HepG2 (cell line): ENCODE results near the gene STX4. TPM values are rescaled to one million over a fixed set of nuclear protein-coding genes. Genes with fewer than 3 reads are reported as not detected.

Experiments used
- BRD4 ChIP-seq: sonication (generic); formaldehyde crosslinking; IDR thresholded peaks from 2 replicates; pipeline ENCODE4 v1.4.0; 2020; ENCODE audit warnings: missing genetic modification reagents
- CBFB ChIP-seq: sonication (generic); formaldehyde crosslinking; IDR thresholded peaks from 2 replicates; pipeline ENCODE4 v1.4.0; 2020; ENCODE audit warnings: missing genetic modification reagents
- FOXP1 ChIP-seq, 2 experiments: fragments of 450-650 bp in 1 of 2; IDR thresholded peaks; 2 replicates each; pipeline ENCODE4 v1.6.1; 2017 to 2018; ENCODE audit warnings: antibody characterized with exemption in 1 of 2
- KMT2B ChIP-seq: IDR thresholded peaks from 2 replicates; pipeline ENCODE4 v1.6.1; 2016; ENCODE audit warnings: missing genetic modification reagents, missing compliant biosample characterization
- LBX2 ChIP-seq: sonication (generic); formaldehyde crosslinking; IDR thresholded peaks from 2 replicates; pipeline ENCODE4 v1.5.0; 2020; ENCODE audit warnings: missing genetic modification reagents, mild to moderate bottlenecking, borderline replicate concordance
- MAFK ChIP-seq, 2 experiments: IDR thresholded peaks in 1 of 2; conservative IDR thresholded peaks in 1 of 2; 2 replicates each; pipeline ENCODE4 v1.6.1; 2011; ENCODE audit warnings: improper control_type of control experiment in 2 of 2, low read length in 2 of 2
- MBNL3 ChIP-seq: fragments of 250-450 bp; sonication (Bioruptor Pico); conservative IDR thresholded peaks from 2 replicates; pipeline ENCODE4 v1.8.0; 2022; ENCODE audit warnings: mild to moderate bottlenecking, inconsistent platforms
- NCOA2 ChIP-seq: sonication (generic); formaldehyde crosslinking; IDR thresholded peaks from 2 replicates; pipeline ENCODE4 v1.8.0; 2022; ENCODE audit warnings: inconsistent platforms
- NFYC ChIP-seq: IDR thresholded peaks from 2 replicates; pipeline ENCODE4 v1.6.1; 2016; ENCODE audit warnings: missing genetic modification reagents, missing compliant biosample characterization
- NR2F6 ChIP-seq, 2 experiments: IDR thresholded peaks; 2 replicates each; pipeline ENCODE4 v1.6.1; 2016; ENCODE audit warnings: antibody characterized with exemption in 1 of 2, mild to moderate bottlenecking in 1 of 2
- ONECUT2 ChIP-seq: sonication (generic); formaldehyde crosslinking; IDR thresholded peaks from 2 replicates; pipeline ENCODE4 v1.4.0; 2020; ENCODE audit warnings: missing genetic modification reagents
- PCBP2 ChIP-seq: fragments of 200-400 bp; formaldehyde crosslinking; optimal IDR thresholded peaks from 2 replicates; pipeline ENCODE3; 2018; ENCODE audit warnings: low read length, low read depth; ENCODE audit not compliant: poor library complexity, severe bottlenecking
- PHF5A ChIP-seq: IDR thresholded peaks from one replicate; pipeline ENCODE4 v1.6.1; 2018; ENCODE audit warnings: low read depth, missing genetic modification reagents; ENCODE audit not compliant: unreplicated experiment
- PPARG ChIP-seq: conservative IDR thresholded peaks from 2 replicates; pipeline ENCODE4 v1.6.1; 2016; ENCODE audit warnings: missing biosample characterization, missing genetic modification reagents
- SIN3B ChIP-seq: fragments of 150-350 bp; IDR thresholded peaks from 2 replicates; pipeline ENCODE4 v1.6.1; 2014; ENCODE audit warnings: low read length
- SKIL ChIP-seq: sonication (generic); formaldehyde crosslinking; IDR thresholded peaks from 2 replicates; pipeline ENCODE4 v1.8.0; 2022; ENCODE audit warnings: missing genetic modification reagents, mild to moderate bottlenecking, moderate library complexity, borderline replicate concordance
- SNAPC5 ChIP-seq: sonication (generic); formaldehyde crosslinking; IDR thresholded peaks from 2 replicates; pipeline ENCODE4 v1.8.1; 2023; ENCODE audit warnings: mild to moderate bottlenecking, missing genetic modification reagents, borderline replicate concordance
- SP4 ChIP-seq: sonication (generic); formaldehyde crosslinking; IDR thresholded peaks from 2 replicates; pipeline ENCODE4 v1.8.1; 2023; ENCODE audit warnings: mild to moderate bottlenecking, missing genetic modification reagents
- TOE1 ChIP-seq: sonication (generic); formaldehyde crosslinking; IDR thresholded peaks from 2 replicates; pipeline ENCODE4 v1.4.0; 2020; ENCODE audit warnings: mild to moderate bottlenecking, missing genetic modification reagents
- ZBTB38 ChIP-seq: sonication (generic); formaldehyde crosslinking; IDR thresholded peaks from 2 replicates; pipeline ENCODE4 v1.5.1; 2020; ENCODE audit warnings: mild to moderate bottlenecking, missing genetic modification reagents
- ZBTB7B ChIP-seq: sonication (generic); formaldehyde crosslinking; IDR thresholded peaks from 2 replicates; pipeline ENCODE4 v1.4.0; 2020; ENCODE audit warnings: missing genetic modification reagents
- ZMYM2 ChIP-seq: sonication (generic); formaldehyde crosslinking; IDR thresholded peaks from 2 replicates; pipeline ENCODE4 v1.8.0; 2022; ENCODE audit warnings: mild to moderate bottlenecking, missing genetic modification reagents
- ZNF207 ChIP-seq: fragments of 450-650 bp; IDR thresholded peaks from 2 replicates; pipeline ENCODE4 v1.6.1; 2016; ENCODE audit warnings: antibody characterized with exemption, borderline replicate concordance
- ZNF317 ChIP-seq: sonication (generic); formaldehyde crosslinking; IDR thresholded peaks from 2 replicates; pipeline ENCODE4 v1.5.0; 2020; ENCODE audit warnings: mild to moderate bottlenecking, missing genetic modification reagents
- ZNF720 ChIP-seq: sonication (generic); formaldehyde crosslinking; IDR thresholded peaks from 2 replicates; pipeline ENCODE4 v1.4.0; 2020; ENCODE audit warnings: missing genetic modification reagents
- ZNF747 ChIP-seq: sonication (generic); formaldehyde crosslinking; IDR thresholded peaks from 2 replicates; pipeline ENCODE4 v1.8.1; 2023; ENCODE audit warnings: missing genetic modification reagents, mild to moderate bottlenecking, borderline replicate concordance
- ZNF83 ChIP-seq: sonication (generic); formaldehyde crosslinking; IDR thresholded peaks from 2 replicates; pipeline ENCODE4 v1.4.0; 2020; ENCODE audit warnings: missing genetic modification reagents, mild to moderate bottlenecking, borderline replicate concordance
- polyA plus RNA-seq, 8 experiments: library from polyadenylated mRNA; depleted of rRNA in 3 of 8; stranded (reverse) in 7 of 8; unstranded in 1 of 8; fragments of >200 nt; fragmentation: Illumina TruSeq in 4 of 8; extraction: Trizol in 4 of 8; gene quantifications; 2 replicates each; pipeline versions ENCODE4 v1.2.1 to v1.2.3, GENCODE V29; 2011 to 2016; ENCODE audit warnings: low read depth in 4 of 8, missing spikeins in 1 of 8, mixed read lengths in 1 of 8; ENCODE audit not compliant: insufficient read depth in 1 of 8
- total RNA-seq, 5 experiments: library from RNA; depleted of rRNA; stranded (reverse); fragments of >200 nt; fragmentation: Illumina TruSeq; extraction: Trizol; gene quantifications; 2 replicates each; pipeline ENCODE4 v1.2.3, GENCODE V29; 2016; ENCODE audit warnings: low read depth in 1 of 5

Gene STX4
- total and polyA plus RNA-seq, 2 of the 13 experiments (the other 11 are each of a cell fraction or from before 2014, with no cell fraction given) = 29.2 to 34.6 TPM

GRCh38 chr16:30984669-30985400 is 48.5 kb upstream of the STX4 start, which contains the start of gene HSD3B7 (continued):
- TF ChIP-seq SKIL (CRISPR knock-in tag) = no peak
- peak; percentile 21 for TF ChIP-seq PHF5A
- no peak for TF ChIP-seq PCBP2
- peak; percentile 51; the same call in 1 of the 2 replicates for TF ChIP-seq NCOA2 (CRISPR knock-in tag)
- no peak; the same call in none of the 2 replicates for TF ChIP-seq CBFB (CRISPR knock-in tag)
- peak; percentile 23; the same call in 1 of the 2 replicates for TF ChIP-seq ZBTB38 (CRISPR knock-in tag)
- peak; percentile 60; the same call in 1 of the 2 replicates for TF ChIP-seq ZMYM2
- no peak for TF ChIP-seq FOXP1 (IDR thresholded peaks at IDR 0.05)
- TF ChIP-seq FOXP1 (CRISPR knock-in tag; IDR thresholded peaks at IDR 0.05) = no peak
- 0 out of 2 replicates have a peak, but pooled peaks have one; percentile 13 for TF ChIP-seq NFYC (CRISPR knock-in tag)
- peak; percentile 83; the same call in 1 of the 2 replicates for TF ChIP-seq ZNF83 (CRISPR knock-in tag)
- 0 out of 2 replicates have a peak, but pooled peaks have one; percentile 13 for TF ChIP-seq SIN3B
- TF ChIP-seq NR2F6 (IDR thresholded peaks at IDR 0.05) = no peak
- TF ChIP-seq NR2F6 (CRISPR knock-in tag; IDR thresholded peaks at IDR 0.05) = peak; percentile 37; the same call in 1 of the 2 replicates
- no peak for TF ChIP-seq MAFK (conservative IDR thresholded peaks at IDR 0.05 in 1 of 2, IDR thresholded peaks at IDR 0.05 in 1 of 2; ENCODE audit: low read length in 2 of 2)
- peak; percentile 86 for TF ChIP-seq ZNF747 (CRISPR knock-in tag)
- TF ChIP-seq ZNF207 = no peak
- peak; percentile 63; the same call in 1 of the 2 replicates for TF ChIP-seq ZBTB7B (CRISPR knock-in tag)
- no peak for TF ChIP-seq ONECUT2 (CRISPR knock-in tag)
- TF ChIP-seq PPARG = 0 out of 2 replicates have a peak, but pooled peaks have one; percentile 29
- peak; percentile 26; the same call in 1 of the 2 replicates for TF ChIP-seq KMT2B (CRISPR knock-in tag)
- TF ChIP-seq BRD4 = no peak
- TF ChIP-seq SNAPC5 (CRISPR knock-in tag) = no peak
- TF ChIP-seq LBX2 (CRISPR knock-in tag) = no peak
- TF ChIP-seq TOE1 (CRISPR knock-in tag) = 0 out of 2 replicates have a peak, but pooled peaks have one; percentile 76
- 0 out of 2 replicates have a peak, but pooled peaks have one; percentile 34 for TF ChIP-seq ZNF317 (CRISPR knock-in tag)
- no peak for TF ChIP-seq ZNF720 (CRISPR knock-in tag)
- no peak; the same call in 1 of the 2 replicates for TF ChIP-seq SP4 (CRISPR knock-in tag)
- no peak for TF ChIP-seq MBNL3 (CRISPR knock-in tag)
